ENCODE data around the gene NEUROD1. TPM values are rescaled to one million over a fixed set of nuclear protein-coding genes. Genes with fewer than 3 reads are reported as not detected.
A peak's percentile ranks its signal among the peaks of the same experiment; 100 is the strongest.

The NEUROD1 gene
- total and polyA plus RNA-seq, 4 donors, result 0.39 to 5.4 (median 1.8) TPM

GRCh38 chr2:181649436-181649979 lies 30.8 kb downstream of the NEUROD1 start:
- Histone ChIP-seq H3K4me3 (ENCODE audit: low read depth, low read length) (no peak overlapping the region), H3K27ac (ENCODE audit: low read depth, low read length) (no peak overlapping the region), H3K27me3 (ENCODE audit: control insufficient read depth, insufficient read depth, low read length) (no peaks in the 10 kb centered on the region), H3K36me3 (ENCODE audit: control insufficient read depth, insufficient read depth, low read length) (no peaks in the 10 kb centered on the region), H3K9me3 (ENCODE audit: control insufficient read depth, insufficient read depth, low read length) (no peaks in the 10 kb centered on the region), H3K4me1 (ENCODE audit: control insufficient read depth, insufficient read depth, low read length) (no peaks in the 10 kb centered on the region)
- 92% methylated on average over 1 of the region's 4 CpGs for WGBS (ENCODE audit: insufficient coverage)
- DNase-seq (ENCODE audit: low read depth in 4 of 6, low spot score in 6 of 6), result no peak

- Histone ChIP-seq H3K9me3 (ENCODE audit: control insufficient read depth, insufficient read depth, low read length) (no peaks in the 10 kb centered on the region), H3K36me3 (ENCODE audit: control insufficient read depth, insufficient read depth, low read length) (no peaks in the 10 kb centered on the region), H3K4me1 (ENCODE audit: control insufficient read depth, insufficient read depth, low read length) (no peaks in the 10 kb centered on the region), H3K27ac (ENCODE audit: low read depth, low read length) (no peak overlapping the region), H3K4me3 (ENCODE audit: low read depth, low read length) (no peak overlapping the region), H3K27me3 (ENCODE audit: control insufficient read depth, insufficient read depth, low read length) (no peaks in the 10 kb centered on the region)
- no peak for DNase-seq (ENCODE audit: low read depth in 4 of 6, low spot score in 6 of 6)
- no CpG with 5 or more reads among the region's 2 CpGs for WGBS (ENCODE audit: insufficient coverage)
Observed at GRCh38 chr2:181648478-181649155, 31.7 kb downstream of the NEUROD1 start.

DNA sequence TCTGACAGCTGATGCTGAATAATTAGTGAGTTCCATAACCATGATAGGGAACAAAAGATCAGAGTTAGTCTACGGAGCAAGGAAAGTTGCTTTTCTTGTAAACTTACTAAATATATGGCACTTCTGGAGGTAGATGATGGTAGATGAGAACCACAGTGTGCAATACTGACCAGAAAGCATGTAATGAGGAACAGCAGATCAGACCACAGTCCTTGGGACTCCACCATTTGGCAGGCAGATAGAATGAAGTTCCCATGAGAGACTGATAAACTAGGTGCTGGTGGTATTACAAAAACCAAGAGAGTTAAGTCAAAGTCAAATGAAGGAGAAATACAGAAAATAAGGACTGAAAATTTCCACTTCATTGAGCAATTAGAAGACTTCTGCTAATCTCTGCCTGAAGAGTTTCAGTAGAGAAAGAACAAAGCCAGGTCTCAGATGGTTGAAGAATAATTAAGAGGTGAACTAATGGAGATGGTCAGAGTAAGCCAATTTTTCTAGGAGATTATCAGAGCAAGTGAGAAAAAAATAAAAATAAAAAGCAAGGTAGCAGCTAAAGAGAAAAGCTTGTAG lies 33.8 kb downstream of the NEUROD1 start:
- no peaks in the 10 kb centered on the region for H3K9me3 ChIP-seq (ENCODE audit: control insufficient read depth, insufficient read depth, low read length)
- H3K27me3 ChIP-seq (ENCODE audit: control insufficient read depth, insufficient read depth, low read length), result no peaks in the 10 kb centered on the region
- H3K36me3 ChIP-seq (ENCODE audit: control insufficient read depth, insufficient read depth, low read length), result no peaks in the 10 kb centered on the region
- DNase-seq (ENCODE audit: low read depth in 4 of 6, low spot score in 6 of 6), result no peak
- H3K27ac ChIP-seq (ENCODE audit: low read depth, low read length), result no peak overlapping the region
- no peaks in the 10 kb centered on the region for H3K4me1 ChIP-seq (ENCODE audit: control insufficient read depth, insufficient read depth, low read length)
- WGBS (ENCODE audit: insufficient coverage), result 100% methylated on average over 1 of the region's 1 CpG
- no peak overlapping the region for H3K4me3 ChIP-seq (ENCODE audit: low read depth, low read length)

- DNase-seq (ENCODE audit: low read depth in 4 of 6, low spot score in 6 of 6), result no peak
- H3K27ac ChIP-seq (ENCODE audit: low read depth, low read length), result no peak overlapping the region
- H3K36me3 ChIP-seq (ENCODE audit: control insufficient read depth, insufficient read depth, low read length), result no peaks in the 10 kb centered on the region
- H3K4me1 ChIP-seq (ENCODE audit: control insufficient read depth, insufficient read depth, low read length), result no peaks in the 10 kb centered on the region
- no peaks in the 10 kb centered on the region for H3K9me3 ChIP-seq (ENCODE audit: control insufficient read depth, insufficient read depth, low read length)
- H3K4me3 ChIP-seq (ENCODE audit: low read depth, low read length), result no peak overlapping the region
- no CpG with 5 or more reads among the region's 1 CpG for WGBS (ENCODE audit: insufficient coverage)
- no peaks in the 10 kb centered on the region for H3K27me3 ChIP-seq (ENCODE audit: control insufficient read depth, insufficient read depth, low read length)
Observed at GRCh38 chr2:181643151-181643550, 37.2 kb downstream of the NEUROD1 start.

- H3K36me3 ChIP-seq (ENCODE audit: control insufficient read depth, insufficient read depth, low read length), result no peaks in the 10 kb centered on the region
- no peaks in the 10 kb centered on the region for H3K27me3 ChIP-seq (ENCODE audit: control insufficient read depth, insufficient read depth, low read length)
- no peaks in the 10 kb centered on the region for H3K9me3 ChIP-seq (ENCODE audit: control insufficient read depth, insufficient read depth, low read length)
- H3K27ac ChIP-seq (ENCODE audit: low read depth, low read length), result no peak overlapping the region
- no peak for DNase-seq (ENCODE audit: low read depth in 4 of 6, low spot score in 6 of 6)
- no peak overlapping the region for H3K4me3 ChIP-seq (ENCODE audit: low read depth, low read length)
- H3K4me1 ChIP-seq (ENCODE audit: control insufficient read depth, insufficient read depth, low read length), result no peaks in the 10 kb centered on the region
- 73% methylated on average over 2 of the region's 4 CpGs for WGBS (ENCODE audit: insufficient coverage)
Observed at GRCh38 chr2:181642086-181642485, 38.2 kb downstream of the NEUROD1 start.

DNA sequence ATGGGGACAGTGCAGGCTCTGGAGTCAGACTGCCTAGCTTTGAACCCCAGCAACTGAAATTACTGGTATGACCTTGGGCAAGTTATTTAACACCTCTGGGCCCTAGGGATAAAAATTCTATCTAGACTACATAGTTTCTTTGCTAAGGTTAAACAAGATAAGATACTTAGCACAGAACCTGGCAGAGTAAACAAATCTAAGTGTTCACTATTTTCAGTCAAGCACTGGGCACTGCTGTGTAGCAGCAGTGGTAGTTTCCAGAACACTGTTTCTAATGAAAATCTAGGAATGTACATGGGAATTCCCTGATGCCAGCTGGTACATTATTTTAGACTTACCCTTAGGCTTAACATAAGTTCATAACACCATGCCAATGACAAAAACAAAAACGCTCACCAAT lies 40.6 kb downstream of the NEUROD1 start:
- Histone ChIP-seq H3K36me3 (ENCODE audit: control insufficient read depth, insufficient read depth, low read length) (no peaks in the 10 kb centered on the region), H3K27me3 (ENCODE audit: control insufficient read depth, insufficient read depth, low read length) (no peaks in the 10 kb centered on the region), H3K9me3 (ENCODE audit: control insufficient read depth, insufficient read depth, low read length) (no peaks in the 10 kb centered on the region), H3K4me3 (ENCODE audit: low read depth, low read length) (no peak overlapping the region), H3K27ac (ENCODE audit: low read depth, low read length) (no peak overlapping the region), H3K4me1 (ENCODE audit: control insufficient read depth, insufficient read depth, low read length) (no peaks in the 10 kb centered on the region)
- 0% methylated on average over 1 of the region's 1 CpG for WGBS (ENCODE audit: insufficient coverage)
- DNase-seq (ENCODE audit: low read depth in 4 of 6, low spot score in 6 of 6), result no peak

DNA sequence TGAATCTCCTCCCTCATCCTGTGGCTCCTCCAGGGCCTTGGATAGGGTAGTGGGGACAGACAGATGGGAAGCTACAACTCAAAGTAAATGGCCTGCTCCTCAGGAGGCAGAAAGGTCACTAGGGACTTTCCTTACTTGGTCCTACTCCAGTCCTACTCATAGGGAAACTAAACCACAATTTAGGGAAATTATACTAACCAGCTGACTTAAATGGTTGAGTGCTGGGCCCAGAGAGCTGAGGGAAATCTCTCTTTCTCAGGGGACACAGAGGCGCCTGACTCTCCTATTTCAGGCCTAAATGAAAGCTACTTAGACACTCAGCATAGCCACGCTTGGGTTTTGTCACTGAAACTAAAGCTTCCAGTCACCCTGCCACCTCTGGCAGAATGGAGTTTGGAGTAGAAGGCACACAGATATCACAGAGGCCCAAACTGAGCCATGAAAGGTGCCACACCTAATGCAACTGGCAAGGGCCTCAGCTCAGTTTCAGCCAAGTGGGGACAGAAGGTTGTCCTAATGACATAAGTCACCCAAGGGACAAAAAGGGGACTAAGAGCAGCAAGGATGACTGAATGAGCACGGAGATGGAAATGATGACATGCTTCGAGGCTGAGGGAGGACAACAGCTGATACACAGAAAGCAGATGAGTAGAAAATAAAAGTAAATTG lies 47.5 kb downstream of the NEUROD1 start:
- H3K4me1 ChIP-seq (ENCODE audit: control insufficient read depth, insufficient read depth, low read length), result no peaks in the 10 kb centered on the region
- 88% methylated on average over 4 of the region's 4 CpGs for WGBS (ENCODE audit: insufficient coverage)
- DNase-seq (ENCODE audit: low read depth in 4 of 6, low spot score in 6 of 6), result no peak

DNA sequence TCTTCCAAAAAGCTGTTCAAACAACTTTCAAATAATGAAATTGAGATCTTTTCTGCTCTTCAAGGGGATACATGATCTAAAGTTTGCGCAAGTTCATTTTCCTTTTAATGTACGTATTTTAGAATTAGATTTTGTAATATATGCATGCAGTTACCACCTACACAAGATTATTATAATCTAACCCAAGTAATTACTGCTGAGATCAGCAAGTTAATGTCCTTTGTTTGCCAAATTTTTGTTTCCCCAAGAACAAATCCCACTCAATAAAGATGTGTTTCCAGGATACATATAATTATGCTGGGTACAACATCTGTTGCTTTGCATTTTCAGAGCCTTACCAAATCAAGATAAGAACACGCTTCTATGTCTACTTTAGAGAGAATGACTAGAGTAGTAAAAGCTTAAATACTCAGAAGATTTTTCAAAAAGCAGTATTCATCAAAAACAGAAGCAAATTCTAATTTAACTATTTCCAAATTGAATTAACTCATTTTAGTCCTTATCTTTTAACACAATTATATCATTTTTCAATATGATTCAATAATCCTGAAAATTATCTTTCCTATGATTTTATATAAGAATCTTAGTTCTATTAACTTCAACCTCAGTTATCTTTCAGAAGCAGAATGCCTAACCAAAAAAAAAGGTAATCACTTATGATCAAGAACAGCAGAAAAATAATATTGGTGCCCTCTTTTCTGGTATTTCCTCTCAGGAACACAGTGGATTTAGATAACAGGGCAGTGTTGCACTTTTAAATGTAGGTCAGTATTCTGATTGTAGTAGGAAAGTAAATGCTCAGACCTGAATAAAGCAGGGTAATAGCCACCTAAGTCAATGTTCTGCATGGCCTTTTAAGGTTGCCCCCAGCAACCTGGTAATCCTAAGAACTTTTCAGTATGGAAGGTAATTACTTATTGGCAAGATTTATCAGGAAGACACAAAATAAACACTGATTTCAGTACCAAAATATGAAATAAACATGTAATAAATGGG lies 51.4 kb downstream of the NEUROD1 start:
- WGBS (ENCODE audit: insufficient coverage), result no CpG with 5 or more reads among the region's 3 CpGs
- Histone ChIP-seq H3K9me3 (ENCODE audit: control insufficient read depth, insufficient read depth, low read length) (no peaks in the 10 kb centered on the region), H3K36me3 (ENCODE audit: control insufficient read depth, insufficient read depth, low read length) (no peaks in the 10 kb centered on the region), H3K27ac (ENCODE audit: low read depth, low read length) (no peak overlapping the region), H3K4me1 (ENCODE audit: control insufficient read depth, insufficient read depth, low read length) (no peaks in the 10 kb centered on the region), H3K27me3 (ENCODE audit: control insufficient read depth, insufficient read depth, low read length) (no peaks in the 10 kb centered on the region), H3K4me3 (ENCODE audit: low read depth, low read length) (no peak overlapping the region)
- peak in 1 of 6 donors; percentile 14 for DNase-seq (ENCODE audit: low read depth in 4 of 6, low spot score in 6 of 6)

More for the DNA sequence above, 47.5 kb downstream of the NEUROD1 start:
- no peak overlapping the region for H3K4me3 ChIP-seq (ENCODE audit: low read depth, low read length)
- no peaks in the 10 kb centered on the region for H3K9me3 ChIP-seq (ENCODE audit: control insufficient read depth, insufficient read depth, low read length)
- H3K27ac ChIP-seq (ENCODE audit: low read depth, low read length), result no peak overlapping the region
- H3K27me3 ChIP-seq (ENCODE audit: control insufficient read depth, insufficient read depth, low read length), result no peaks in the 10 kb centered on the region
- no peaks in the 10 kb centered on the region for H3K36me3 ChIP-seq (ENCODE audit: control insufficient read depth, insufficient read depth, low read length)

DNA sequence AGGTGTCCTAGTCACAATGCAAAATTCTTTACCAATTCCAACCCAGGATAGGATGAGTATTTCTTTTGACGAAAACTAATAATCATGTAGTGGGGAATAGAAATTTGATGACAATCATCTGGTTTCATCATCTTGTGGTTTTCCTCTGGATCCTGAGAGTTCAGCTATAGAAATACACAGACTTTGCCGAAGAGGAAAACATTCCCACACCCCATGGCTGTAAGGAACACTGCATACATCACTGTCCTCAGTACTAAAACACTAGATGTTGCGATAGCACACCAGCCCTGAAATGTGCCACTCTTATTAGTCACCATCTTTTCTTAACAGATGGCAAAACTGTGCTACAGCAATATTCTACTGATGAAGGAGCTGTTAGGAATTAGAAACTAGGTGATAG lies 52.8 kb downstream of the NEUROD1 start:
- Histone ChIP-seq H3K27ac (ENCODE audit: low read depth, low read length) (no peak overlapping the region), H3K36me3 (ENCODE audit: control insufficient read depth, insufficient read depth, low read length) (no peaks in the 10 kb centered on the region), H3K4me3 (ENCODE audit: low read depth, low read length) (no peak overlapping the region), H3K27me3 (ENCODE audit: control insufficient read depth, insufficient read depth, low read length) (no peaks in the 10 kb centered on the region), H3K4me1 (ENCODE audit: control insufficient read depth, insufficient read depth, low read length) (no peaks in the 10 kb centered on the region), H3K9me3 (ENCODE audit: control insufficient read depth, insufficient read depth, low read length) (no peaks in the 10 kb centered on the region)
- no peak for DNase-seq (ENCODE audit: low read depth in 4 of 6, low spot score in 6 of 6)
- WGBS (ENCODE audit: insufficient coverage), result no CpG with 5 or more reads among the region's 3 CpGs

Measured in spinal cord (tissue), 10 donors.